Stimulated activated naive B cell treated with anti-CD40 and anti-IgM and Interleukin-4, amounts not matched to agents 10 μg/mL and 1 μg/mL and 100 μg/mL, for 72 hours (primary cell): ENCODE results near the gene R3HDML.
A peak's percentile ranks its signal among the peaks of the same experiment; 100 is the strongest.
"Not testable (repeated sequence)": the region's sequence is repeated elsewhere in the genome, so short reads cannot be mapped to it uniquely, and the experiment has no call there.

ENCODE experiments used
- ATAC-seq, 2 donors: fragments of 150-1000 bp; cut with Tn5 transposase; replicated peaks; 2 replicates each; pipeline ENCODE4 v1.10.0; 2021; ENCODE audit warnings: moderate library complexity in 1 of 2
- DNase-seq: peaks from one replicate; pipeline ENCODE4 v3.0.0; 2021
- H3K27ac Mint-ChIP-seq: one replicate; pipeline ENCODE4 v1.8.0; 2022; ENCODE audit warnings: mild to moderate bottlenecking, mixed read lengths
- H3K27me3 Mint-ChIP-seq, 2 donors: one replicate each; pipeline ENCODE4 v1.8.0; 2022; ENCODE audit warnings: mixed read lengths in 2 of 2
- H3K36me3 Mint-ChIP-seq, 2 donors: one replicate each; pipeline ENCODE4 v1.8.0; 2022; ENCODE audit warnings: mixed read lengths in 2 of 2, mild to moderate bottlenecking in 1 of 2
- H3K4me1 Mint-ChIP-seq, 2 donors: one replicate each; pipeline ENCODE4 v1.8.0; 2022; ENCODE audit warnings: mixed read lengths in 2 of 2, mild to moderate bottlenecking in 1 of 2
- H3K4me3 Mint-ChIP-seq, 2 donors: one replicate each; pipeline ENCODE4 v1.8.0; 2022; ENCODE audit warnings: mild to moderate bottlenecking in 2 of 2, mixed read lengths in 2 of 2, moderate library complexity in 1 of 2
- H3K9me3 Mint-ChIP-seq, 2 donors: one replicate each; pipeline ENCODE4 v1.8.0; 2022; ENCODE audit warnings: mixed read lengths in 2 of 2, mild to moderate bottlenecking in 1 of 2

R3HDML gene

DNA sequence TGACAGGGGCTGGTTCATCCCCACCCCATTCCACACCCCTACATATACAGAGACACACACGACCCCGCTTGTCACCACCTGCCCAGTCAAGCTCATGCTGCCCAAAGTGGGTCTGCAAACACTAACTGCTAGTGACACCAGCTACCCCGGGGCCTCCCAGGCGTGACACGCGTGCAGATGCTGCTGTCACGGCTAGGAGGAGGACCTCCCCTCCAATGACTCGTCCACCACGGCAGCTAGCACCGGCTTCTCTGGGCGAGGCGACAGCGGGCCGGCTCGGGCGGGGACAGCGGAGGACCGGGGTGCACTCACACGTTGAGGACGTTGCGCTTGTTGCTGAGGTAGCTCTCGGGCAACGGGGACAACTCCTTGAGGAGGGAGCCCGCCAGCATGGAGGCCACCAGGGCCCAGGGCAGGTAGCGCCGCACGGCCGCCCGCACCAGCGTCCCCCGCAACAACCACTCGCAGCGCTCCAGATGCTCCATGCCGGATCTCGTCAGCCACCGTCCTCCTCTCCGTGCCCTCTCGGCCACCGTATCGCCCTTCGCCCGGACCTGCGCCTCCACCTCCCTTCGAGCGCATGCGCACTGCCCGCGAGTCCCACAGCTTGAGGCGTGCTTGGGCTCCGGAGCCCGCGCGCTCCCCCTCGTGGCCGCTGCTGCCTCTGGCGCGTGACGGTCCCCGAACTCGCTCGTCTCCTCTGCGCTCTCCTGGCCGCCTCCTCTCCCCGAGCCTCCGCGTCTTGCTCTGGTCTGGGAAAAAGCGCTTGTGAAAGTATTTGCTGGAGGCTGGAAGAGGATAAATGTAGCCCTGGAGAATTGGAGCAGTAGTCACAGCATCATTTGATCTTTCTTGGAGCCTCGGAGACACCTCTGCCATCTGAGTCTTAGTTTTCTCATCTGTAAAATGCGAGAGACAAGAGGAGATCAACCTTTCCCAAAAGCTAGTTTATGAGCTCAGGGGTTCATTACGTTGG lies 25.9 kb upstream of the R3HDML start, which contains the start of gene FITM2:
FITM2 (minus strand) TSS at position 539 of the 976 bp plus-strand sequence; CDS start at position 485, 54 bp downstream.
- peaks cover 6 to 11% of the 10 kb centered on the region in 2 donors for H3K36me3 Mint-ChIP-seq
- DNase-seq (peak; percentile 98), ATAC-seq (peak; percentile 92)
- peak within 1 kb of the TSS; percentile 97 for H3K27ac Mint-ChIP-seq
- H3K4me1 Mint-ChIP-seq = peaks cover 16 to 26% of the 10 kb centered on the region in 2 donors
- peak within 1 kb of the TSS; percentile 88 to 97 for H3K4me3 Mint-ChIP-seq
- no peaks in the 10 kb centered on the region for H3K27me3 Mint-ChIP-seq
- no peaks in the 10 kb centered on the region for H3K9me3 Mint-ChIP-seq

DNA sequence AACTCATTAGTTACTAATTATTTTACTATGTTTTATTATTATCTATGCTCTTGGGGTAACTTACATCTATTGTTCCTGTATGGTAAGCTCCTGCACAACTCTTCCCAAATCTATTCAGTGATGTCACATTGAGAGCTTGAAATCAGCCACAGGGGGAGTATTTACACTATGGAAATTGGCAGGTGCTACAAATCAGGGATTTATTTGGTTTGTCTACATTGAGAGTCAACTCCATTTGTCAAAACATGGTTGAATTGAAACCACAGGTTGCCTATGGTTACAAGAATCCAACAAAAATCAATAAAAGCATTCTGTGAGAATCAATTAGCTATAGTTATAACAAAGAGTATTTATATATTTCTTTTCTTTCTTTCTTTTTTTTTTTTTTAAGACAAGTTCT lies 22.0 kb upstream of the R3HDML start:
- Mint-ChIP-seq H3K4me3 (no peak overlapping the region), H3K36me3 (peaks cover 2 to 4% of the 10 kb centered on the region in 2 donors), H3K27ac (no peak overlapping the region), H3K27me3 (peaks cover 7 to 9% of the 10 kb centered on the region in 2 donors), H3K9me3 (no peaks in the 10 kb centered on the region), H3K4me1 (peaks cover 10 to 16% of the 10 kb centered on the region in 2 donors)
- ATAC-seq = no peak
- DNase-seq = no peak

DNA sequence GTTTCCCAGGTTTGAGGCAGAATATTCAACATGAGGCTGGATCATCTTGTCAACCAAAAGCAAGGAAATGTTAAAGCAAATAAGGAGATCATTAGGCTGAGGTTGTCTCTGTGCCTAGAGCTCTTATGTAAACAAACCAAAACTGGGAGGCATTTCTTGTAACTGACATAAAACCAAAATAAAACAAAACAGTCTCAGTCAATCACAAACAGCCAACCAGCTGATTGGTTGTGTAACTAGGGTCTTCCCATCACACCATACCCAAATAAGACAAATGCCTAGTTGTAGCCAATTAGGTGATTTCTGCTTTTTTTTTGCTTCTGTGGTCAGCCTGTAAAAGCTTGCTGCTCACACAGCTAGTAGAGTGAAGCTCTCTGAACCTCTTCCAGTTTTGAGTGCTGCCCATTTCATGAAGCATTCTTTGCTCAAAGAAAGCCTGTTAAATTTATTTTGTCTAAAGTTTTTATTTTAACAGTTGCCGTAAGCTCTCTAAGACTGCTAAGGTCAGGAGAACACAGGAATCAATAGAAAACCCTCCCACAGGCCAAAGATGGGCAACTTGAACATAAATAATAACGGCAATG lies 16.9 kb upstream of the R3HDML start:
- no peaks in the 10 kb centered on the region for H3K9me3 Mint-ChIP-seq
- no peaks in the 10 kb centered on the region for H3K36me3 Mint-ChIP-seq
- DNase-seq (no peak), ATAC-seq (no peak)
- no peak overlapping the region for H3K27ac Mint-ChIP-seq
- no peak overlapping the region for H3K4me3 Mint-ChIP-seq
- no peaks in the 10 kb centered on the region for H3K4me1 Mint-ChIP-seq
- H3K27me3 Mint-ChIP-seq = peaks cover 13 to 17% of the 10 kb centered on the region in 2 donors

DNA sequence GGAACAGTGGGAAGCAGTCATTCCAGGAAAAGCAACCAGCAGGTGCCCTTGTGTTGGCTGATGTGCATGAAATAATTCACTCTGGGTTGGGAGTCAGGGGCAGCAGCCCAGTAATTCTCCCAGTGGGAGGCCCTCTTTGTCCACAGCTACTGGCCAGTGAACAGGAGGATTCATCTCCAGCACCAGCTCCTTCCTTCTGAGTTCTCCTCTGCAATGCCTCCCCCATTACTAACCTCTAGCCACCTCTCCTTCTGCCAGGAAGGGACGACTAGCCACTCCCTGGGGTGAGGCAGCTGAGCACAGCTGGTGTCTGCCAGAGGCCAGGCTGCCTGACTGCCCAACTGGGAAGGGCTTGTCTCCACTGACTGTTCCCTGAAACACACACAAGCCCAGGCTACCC lies 12.5 kb upstream of the R3HDML start:
- H3K9me3 Mint-ChIP-seq = no peaks in the 10 kb centered on the region
- H3K4me1 Mint-ChIP-seq = peaks cover 0 to 7% of the 10 kb centered on the region in 2 donors
- H3K27ac Mint-ChIP-seq = no peak overlapping the region
- DNase-seq = no peak
- no peak overlapping the region for H3K4me3 Mint-ChIP-seq
- peaks cover 25 to 30% of the 10 kb centered on the region in 2 donors for H3K27me3 Mint-ChIP-seq
- H3K36me3 Mint-ChIP-seq = no peaks in the 10 kb centered on the region
- no peak for ATAC-seq

DNA sequence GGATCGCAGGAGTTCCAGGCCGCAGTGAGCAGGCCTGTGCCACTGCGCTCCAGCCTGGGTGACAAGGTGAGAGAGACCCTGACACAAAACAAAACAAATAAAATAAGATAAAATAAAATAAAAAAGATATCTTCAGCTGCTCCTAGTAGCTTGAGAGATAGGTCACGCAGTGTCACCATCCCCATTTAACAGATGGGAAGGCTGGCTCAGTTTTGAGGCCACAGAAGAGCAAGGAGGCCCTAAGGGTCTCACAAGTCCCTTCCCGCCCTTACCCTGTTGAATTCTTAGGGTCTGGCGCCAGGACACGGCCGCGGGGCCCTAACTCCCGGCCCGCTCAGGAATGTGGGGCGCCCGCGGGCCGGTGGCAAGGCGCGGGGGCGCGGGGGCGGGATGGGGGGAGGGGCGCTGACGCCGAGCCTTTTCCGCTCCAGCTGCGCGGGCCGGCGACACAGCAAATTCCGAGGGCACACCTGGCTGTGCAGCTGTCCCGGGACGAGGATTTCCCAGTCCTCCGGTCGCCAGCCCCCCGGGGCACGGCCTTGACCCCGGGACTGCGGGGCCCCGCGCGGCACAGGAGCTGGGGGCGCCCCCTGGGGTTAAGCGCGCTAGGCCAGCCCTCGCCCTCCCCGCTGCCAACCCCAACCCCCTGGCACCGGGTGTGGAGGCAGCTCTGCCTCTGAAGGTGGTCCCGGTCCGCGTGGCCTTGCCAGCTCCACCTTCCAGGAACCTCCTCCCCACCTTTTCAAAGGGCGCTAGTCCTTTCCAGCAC lies 10.3 kb upstream of the R3HDML start:
- Mint-ChIP-seq H3K4me3 (peak overlapping the region in 1 of 2 donors; percentile 30), H3K9me3 (no peaks in the 10 kb centered on the region), H3K4me1 (peaks cover 0 to 7% of the 10 kb centered on the region in 2 donors), H3K36me3 (no peaks in the 10 kb centered on the region), H3K27ac (no peak overlapping the region), H3K27me3 (peaks cover 31 to 43% of the 10 kb centered on the region in 2 donors)
- ATAC-seq = peak; percentile 29 to 41
- no peak for DNase-seq

DNA sequence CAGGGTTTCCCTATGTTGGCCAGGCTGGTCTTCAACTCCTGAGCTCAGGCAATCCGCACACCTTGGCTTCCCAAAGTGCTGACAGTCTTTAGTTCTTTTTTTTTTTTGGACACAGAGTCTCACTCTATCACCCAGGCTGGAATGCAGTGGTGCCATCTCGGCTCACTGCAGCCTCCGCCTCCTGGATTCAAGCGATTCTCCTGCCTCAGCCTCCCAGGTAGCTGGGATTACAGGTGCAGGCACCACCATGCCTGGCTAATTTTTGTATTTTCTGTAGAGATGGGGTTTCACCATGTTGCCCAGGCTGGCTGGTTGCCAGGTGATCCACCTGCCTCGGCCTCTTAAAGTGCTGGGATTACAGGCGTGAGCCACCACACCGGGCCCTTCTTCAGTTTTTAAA lies 9.1 kb upstream of the R3HDML start:
- H3K27ac Mint-ChIP-seq, DNase-seq, ATAC-seq, H3K9me3 Mint-ChIP-seq, H3K4me3 Mint-ChIP-seq, H3K4me1 Mint-ChIP-seq, H3K36me3 Mint-ChIP-seq: not testable (repeated sequence)
- peaks cover 32 to 44% of the 10 kb centered on the region in 2 donors for H3K27me3 Mint-ChIP-seq

DNA sequence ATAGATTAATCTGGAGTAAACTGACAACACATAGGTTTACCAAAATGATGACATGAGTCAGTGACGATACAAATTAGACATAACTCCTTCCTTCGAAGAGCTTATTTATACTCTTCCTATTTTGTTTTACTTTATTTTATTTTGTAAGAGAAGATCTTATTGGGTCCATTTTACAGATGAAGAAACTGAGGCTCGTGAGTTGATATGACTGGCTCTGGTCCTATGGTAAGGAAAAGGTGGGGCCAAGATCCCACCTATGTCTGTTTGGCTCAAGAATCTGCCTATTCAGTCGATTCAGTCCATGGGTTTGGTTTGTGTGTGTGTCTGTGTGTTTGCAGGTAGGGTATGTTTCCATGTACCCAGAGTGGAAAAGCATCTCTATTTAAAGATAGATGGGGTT lies 8.4 kb upstream of the R3HDML start:
- no peaks in the 10 kb centered on the region for H3K36me3 Mint-ChIP-seq
- H3K4me3 Mint-ChIP-seq = no peak overlapping the region
- ATAC-seq = no peak
- peaks cover 32 to 44% of the 10 kb centered on the region in 2 donors for H3K27me3 Mint-ChIP-seq
- no peaks in the 10 kb centered on the region for H3K9me3 Mint-ChIP-seq
- H3K4me1 Mint-ChIP-seq = peaks cover 0 to 7% of the 10 kb centered on the region in 2 donors
- DNase-seq = no peak
- H3K27ac Mint-ChIP-seq = no peak overlapping the region

DNA sequence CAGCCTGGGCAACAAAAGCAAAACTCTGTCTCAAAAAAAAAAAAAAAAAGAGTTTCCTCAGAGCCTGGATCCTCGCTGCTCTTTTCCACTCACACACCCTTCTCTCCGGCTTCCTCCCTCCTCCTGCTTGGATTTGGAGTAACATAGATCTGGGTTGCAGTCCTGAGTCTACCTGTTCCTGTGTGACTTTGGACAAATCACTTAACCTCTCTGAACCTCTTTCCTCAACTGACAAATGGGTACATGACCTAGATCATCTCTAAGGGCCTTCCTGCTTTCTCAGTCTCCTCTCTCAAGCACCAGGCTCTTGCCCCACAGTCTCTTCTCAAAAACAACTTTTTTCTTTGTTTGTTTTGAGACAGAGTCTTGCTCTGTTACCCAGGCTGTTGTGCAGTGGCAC lies 5.6 kb upstream of the R3HDML start:
- no peaks in the 10 kb centered on the region for H3K9me3 Mint-ChIP-seq
- H3K27ac Mint-ChIP-seq = no peak overlapping the region
- no peak for ATAC-seq
- no peaks in the 10 kb centered on the region for H3K36me3 Mint-ChIP-seq
- DNase-seq = no peak
- peaks cover 29 to 47% of the 10 kb centered on the region in 2 donors for H3K27me3 Mint-ChIP-seq
- H3K4me1 Mint-ChIP-seq = peaks cover 0 to 7% of the 10 kb centered on the region in 2 donors
- no peak overlapping the region for H3K4me3 Mint-ChIP-seq

DNA sequence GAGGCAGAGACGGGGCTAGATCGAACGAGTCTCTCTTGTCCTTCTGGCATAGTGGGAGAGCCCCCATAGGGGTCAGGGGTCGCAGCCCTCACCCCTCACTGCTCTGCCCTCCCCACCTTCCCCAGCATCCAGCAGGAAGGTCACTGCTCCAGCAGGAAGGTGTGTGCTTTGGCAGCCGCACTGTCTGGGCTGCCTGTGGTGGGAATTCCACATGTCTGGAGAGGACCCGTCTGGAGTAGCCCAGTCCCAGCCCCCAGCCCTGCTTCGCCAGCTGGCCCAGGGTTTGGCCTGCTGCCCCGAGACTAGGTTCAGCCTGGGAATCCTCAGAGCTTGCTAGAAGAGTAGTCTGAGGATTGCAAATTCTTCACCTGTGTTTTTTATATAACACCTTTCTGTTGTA lies 2.5 kb upstream of the R3HDML start:
- no peaks in the 10 kb centered on the region for H3K9me3 Mint-ChIP-seq
- no peak for ATAC-seq
- no peak for DNase-seq
- no peak overlapping the region for H3K27ac Mint-ChIP-seq
- H3K4me1 Mint-ChIP-seq = no peaks in the 10 kb centered on the region
- H3K27me3 Mint-ChIP-seq = peaks cover 19 to 31% of the 10 kb centered on the region in 2 donors
- no peak overlapping the region for H3K4me3 Mint-ChIP-seq
- H3K36me3 Mint-ChIP-seq = no peaks in the 10 kb centered on the region

DNA sequence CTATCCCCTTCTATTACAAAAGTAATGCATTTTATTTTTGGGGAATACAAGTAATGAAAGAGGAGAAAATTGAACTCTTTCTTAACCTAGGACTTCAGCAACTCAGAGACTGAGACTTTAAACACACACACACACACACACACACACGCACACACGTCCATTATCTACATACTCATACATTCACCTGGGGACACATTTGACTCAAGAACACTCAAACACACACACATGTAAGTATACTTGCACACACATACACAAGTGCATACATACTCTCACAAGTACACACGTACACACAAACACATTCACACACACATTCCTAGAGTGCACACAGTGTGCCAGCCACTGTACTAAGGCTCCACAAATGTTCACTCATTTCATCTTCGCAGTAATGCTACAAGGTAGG lies 2.1 kb upstream of the R3HDML start:
- no peak overlapping the region for H3K27ac Mint-ChIP-seq
- DNase-seq (no peak), ATAC-seq (no peak)
- H3K36me3 Mint-ChIP-seq = no peaks in the 10 kb centered on the region
- H3K9me3 Mint-ChIP-seq = no peaks in the 10 kb centered on the region
- no peaks in the 10 kb centered on the region for H3K4me1 Mint-ChIP-seq
- peaks cover 19 to 27% of the 10 kb centered on the region in 2 donors for H3K27me3 Mint-ChIP-seq
- H3K4me3 Mint-ChIP-seq = no peak overlapping the region

DNA sequence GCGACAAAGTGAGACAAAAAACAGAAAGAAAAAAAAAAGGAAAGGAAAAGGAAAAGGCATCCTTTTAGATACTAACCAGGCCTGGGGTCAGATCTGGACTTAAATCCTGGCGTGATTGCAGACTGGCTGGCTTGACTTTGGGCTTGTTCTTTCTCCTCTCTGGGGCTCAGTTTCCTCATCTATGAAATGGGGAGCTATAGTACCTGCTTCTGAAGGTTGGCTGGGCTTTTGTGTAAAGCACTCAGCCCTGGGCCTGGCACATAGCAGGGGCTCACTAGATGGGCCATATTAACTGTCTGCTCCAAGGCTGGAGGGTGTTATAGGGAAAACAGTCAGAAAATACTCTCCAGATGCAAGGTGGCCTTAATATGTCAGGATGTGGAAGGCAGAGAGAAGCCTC lies 1.2 kb upstream of the R3HDML start:
- no peaks in the 10 kb centered on the region for H3K36me3 Mint-ChIP-seq
- no peak for ATAC-seq
- peaks cover 19 to 23% of the 10 kb centered on the region in 2 donors for H3K27me3 Mint-ChIP-seq
- H3K4me3 Mint-ChIP-seq = no peak overlapping the region
- no peaks in the 10 kb centered on the region for H3K4me1 Mint-ChIP-seq
- H3K9me3 Mint-ChIP-seq = no peaks in the 10 kb centered on the region
- H3K27ac Mint-ChIP-seq = no peak overlapping the region
- DNase-seq = no peak

DNA sequence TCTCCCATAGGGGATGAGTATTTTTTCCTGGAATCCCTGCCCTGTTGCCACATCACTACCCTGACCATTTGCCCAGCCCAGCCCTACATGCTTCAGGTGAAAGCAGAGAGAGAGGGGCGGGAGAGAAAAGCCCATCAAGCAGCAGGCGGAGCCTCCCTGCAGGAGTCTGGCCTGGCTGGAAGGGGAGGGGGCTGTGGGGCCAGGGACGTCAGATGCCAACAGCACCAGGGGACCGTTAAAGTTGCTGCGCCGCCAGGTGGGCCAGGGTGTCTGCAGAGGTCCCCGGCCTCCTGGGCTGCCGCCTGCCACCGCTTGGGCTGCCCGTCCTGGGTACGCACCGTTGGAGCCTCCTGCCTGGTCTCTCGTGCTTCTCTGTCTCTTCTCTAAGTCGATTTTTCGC lies 757 bp upstream of the R3HDML start:
- Mint-ChIP-seq H3K36me3 (no peaks in the 10 kb centered on the region), H3K4me3 (no peak overlapping the region), H3K27ac (no peak overlapping the region), H3K9me3 (no peaks in the 10 kb centered on the region), H3K27me3 (peaks cover 19 to 22% of the 10 kb centered on the region in 2 donors), H3K4me1 (no peaks in the 10 kb centered on the region)
- DNase-seq (no peak), ATAC-seq (no peak)

DNA sequence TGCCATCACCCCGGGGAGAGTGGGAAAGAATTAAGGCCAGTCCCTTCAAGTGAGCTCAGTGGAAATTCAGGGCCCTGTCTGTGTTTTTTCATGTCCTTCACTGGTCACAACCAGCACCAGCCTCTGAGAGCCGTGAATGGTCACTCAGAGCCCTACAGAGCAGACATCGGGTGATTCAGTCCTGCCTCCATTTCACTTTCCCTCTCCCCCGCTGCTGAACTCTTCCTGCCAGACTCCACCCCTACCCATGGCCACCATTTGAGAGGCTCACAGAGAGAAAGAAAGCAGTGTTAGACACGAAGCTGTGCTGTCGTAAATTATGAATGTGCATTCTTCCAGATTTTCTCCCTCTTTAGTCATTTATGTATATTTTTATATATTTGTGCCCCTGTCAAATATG lies 5.4 kb downstream of the R3HDML start:
- H3K27ac Mint-ChIP-seq = no peak overlapping the region
- H3K4me3 Mint-ChIP-seq = no peak overlapping the region
- ATAC-seq = no peak
- H3K4me1 Mint-ChIP-seq = no peaks in the 10 kb centered on the region
- no peaks in the 10 kb centered on the region for H3K9me3 Mint-ChIP-seq
- H3K36me3 Mint-ChIP-seq = no peaks in the 10 kb centered on the region
- peaks cover 8 to 9% of the 10 kb centered on the region in 2 donors for H3K27me3 Mint-ChIP-seq
- DNase-seq = no peak

DNA sequence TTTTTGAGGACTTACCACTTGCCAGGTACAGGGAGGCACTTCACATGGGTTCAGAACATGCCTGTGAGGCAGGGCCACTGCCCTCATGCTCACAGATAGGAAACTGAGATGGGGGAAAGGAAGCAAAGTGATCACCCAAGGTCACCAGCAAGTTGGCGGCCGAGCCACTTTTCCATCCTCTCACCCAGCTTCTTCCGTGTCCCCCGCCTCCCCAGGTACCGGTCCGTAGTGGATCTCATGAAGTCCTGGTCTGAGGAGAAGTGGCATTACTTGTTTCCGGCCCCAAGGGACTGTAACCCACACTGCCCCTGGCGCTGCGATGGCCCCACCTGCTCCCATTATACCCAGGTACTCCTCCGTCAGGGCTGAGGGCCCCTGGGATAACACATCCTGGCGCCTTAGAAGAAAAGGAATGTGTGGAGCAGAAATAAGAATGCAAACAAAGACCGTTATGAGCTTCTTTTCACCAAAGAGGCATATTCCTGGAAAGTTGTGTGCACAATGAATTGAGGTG lies 6.4 kb downstream of the R3HDML start:
- DNase-seq = no peak
- Mint-ChIP-seq H3K4me1 (no peaks in the 10 kb centered on the region), H3K36me3 (no peaks in the 10 kb centered on the region), H3K4me3 (no peak overlapping the region), H3K27me3 (peaks cover 8 to 9% of the 10 kb centered on the region in 2 donors), H3K9me3 (no peaks in the 10 kb centered on the region), H3K27ac (no peak overlapping the region)
- no peak for ATAC-seq
